ENCODE measurements around the gene CNTN5.

DNA sequence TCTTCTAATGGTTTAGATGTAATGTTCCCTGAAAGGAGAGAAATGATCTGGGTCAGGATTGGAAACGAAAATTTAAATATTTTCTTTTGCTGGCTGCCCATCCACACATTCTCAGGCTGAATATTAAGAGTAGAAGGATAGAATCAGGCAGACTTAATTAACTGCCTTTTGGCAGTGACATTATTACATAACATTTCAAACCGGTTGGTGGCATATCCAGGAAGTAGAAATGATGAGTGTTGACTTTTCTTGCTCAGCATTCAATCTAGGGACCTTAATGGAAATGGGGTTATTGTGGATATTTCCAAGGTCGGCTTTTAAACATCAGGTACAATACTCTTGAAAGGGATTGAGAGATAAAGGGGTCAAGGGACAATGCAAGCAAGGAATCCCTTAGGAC is 989.0 kb downstream of the CNTN5 start:
- TF ChIP-seq CTCF (IDR thresholded peaks at IDR 0.05) = no peak
- no peak for TF ChIP-seq POLR2AphosphoS5 (IDR thresholded peaks at IDR 0.05)

Measured in suprapubic skin (tissue), 3 donors.